Ammon's horn (tissue), 1 donor: ENCODE data around the gene RERE.
A peak's percentile ranks its signal among the peaks of the same experiment; 100 is the strongest.

Experiments
- DNase-seq: peaks from one replicate; pipeline ENCODE4 v3.0.0-alpha.2; 2016; ENCODE audit warnings: low spot score

The RERE gene

GRCh38 chr1:8664887-8665286 is 152.6 kb downstream of the RERE start:
- DNase-seq = no peak

DNA sequence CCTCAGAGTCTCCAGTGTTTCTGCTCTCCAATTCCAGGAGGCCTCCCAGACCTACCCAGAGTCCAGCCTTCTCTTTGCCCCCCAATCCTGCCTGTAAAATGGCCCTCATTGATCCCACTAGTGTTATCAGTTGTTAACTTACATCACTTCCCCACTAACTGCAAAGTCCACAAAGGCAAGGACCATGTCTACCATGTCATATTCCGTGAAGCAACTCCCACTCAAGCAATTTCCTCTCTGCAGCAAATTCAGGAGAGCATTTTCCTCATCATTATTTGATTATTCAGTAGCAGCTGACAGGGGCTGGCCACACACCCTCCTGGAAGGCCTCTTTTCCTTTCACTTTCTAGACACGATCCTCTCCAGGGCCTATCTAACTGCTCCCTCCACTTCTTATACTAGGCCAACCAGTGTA is 153.5 kb downstream of the RERE start:
- no peak for DNase-seq

DNA sequence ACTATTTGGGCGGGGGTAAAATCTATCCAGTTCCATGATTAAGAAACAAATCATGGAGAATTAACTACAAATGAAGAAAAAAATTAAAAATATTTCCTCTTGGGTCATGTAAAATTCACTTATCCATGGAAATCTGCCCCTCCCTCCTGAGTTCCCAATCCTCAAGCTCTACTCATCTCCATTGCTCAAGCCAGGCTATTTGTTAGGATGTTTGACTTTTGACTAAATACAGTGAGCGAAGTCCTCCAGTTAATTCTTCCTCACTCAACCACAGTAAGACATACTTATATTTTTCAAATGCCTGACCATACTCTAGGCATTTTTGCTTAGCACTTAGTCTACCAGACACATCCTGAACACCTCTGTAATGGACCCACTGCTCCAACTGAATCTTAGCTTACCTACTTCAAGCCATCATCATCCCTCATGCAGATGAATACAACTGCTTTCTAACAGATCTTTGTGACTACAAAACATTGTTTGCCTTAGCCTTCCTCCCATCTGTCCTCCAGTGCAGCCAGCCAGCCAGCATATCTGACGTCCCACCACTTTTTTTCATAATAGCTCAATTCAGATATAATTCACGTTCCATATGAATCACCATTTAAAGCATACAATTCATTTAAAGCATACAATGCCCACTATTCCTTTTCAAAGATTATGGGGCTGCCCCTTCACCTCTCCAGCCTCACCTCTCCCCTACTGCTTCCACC is 154.2 kb downstream of the RERE start:
- no peak for DNase-seq

DNA sequence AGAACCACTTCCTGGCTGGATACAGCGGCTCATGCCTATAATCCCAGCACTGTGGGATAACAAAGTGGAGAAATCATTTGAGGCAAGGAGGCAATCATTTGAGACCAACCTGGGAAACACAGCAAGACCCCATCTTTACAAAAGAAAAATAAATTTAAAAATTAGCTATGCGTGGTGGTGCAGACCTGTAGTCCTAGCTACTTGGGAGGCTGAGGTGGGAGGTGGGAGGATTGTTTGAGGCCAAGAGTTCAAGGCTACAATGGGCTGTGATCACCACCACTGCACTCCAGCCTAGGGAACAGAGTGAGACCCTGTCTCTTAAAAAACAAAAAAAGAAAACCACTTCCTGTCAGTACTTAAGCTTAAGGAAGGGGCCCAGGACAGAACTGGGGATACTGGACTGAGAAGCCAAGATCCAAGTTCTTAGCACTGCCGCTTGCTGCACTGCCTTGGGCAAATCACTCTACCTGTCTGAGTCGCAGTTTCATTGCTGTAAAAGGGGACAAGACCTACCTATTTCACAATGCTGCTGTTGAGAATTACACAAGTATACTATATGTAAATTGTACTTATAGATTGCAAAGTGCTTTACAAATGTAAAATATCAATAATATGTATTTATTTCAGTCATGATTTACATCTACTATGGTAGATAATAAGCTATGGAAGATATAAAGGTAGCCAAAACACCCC is 154.9 kb downstream of the RERE start:
- no peak for DNase-seq

DNA sequence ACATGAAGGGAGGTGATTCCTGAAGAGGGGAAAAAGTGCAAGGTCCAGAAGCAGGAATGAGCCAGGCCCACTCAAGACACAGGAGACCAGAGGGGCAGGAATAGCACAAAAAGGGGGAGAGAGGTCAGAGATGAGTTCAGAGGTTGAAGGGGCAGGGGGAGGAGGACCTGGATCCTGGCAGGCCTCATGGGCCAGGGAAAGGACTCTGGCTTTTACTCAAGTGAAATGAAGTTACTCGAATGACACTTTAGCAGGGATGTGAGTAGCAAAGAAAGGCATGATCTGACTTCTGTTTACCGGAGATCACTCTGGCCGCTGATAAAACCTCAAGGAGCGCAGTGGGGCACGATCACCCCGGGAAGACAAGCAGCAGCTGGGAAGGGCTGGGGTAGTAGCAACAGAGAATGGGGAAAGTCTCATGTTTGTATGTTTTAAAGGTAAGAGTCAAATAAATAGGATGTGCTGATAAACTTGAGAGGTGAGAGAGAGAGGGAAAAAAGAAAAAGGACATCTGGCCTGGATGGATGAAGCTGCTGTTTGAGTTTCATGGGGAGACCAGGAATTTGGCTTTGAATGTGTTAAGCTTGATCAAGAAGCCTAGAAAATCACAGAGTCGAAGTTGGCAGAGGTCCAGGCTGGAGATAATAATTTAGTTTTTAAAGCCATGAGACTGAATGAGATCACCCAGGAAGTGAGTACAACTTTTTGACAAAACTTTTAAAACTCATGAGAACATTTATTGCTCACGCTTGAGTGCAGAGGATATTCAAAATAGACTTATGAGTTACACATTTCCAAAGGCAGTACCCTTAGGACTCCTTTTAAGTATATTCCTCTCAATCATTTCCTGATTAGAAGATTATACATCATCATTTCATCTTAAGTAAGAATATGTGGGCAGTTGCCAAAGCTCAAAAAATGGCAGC is 156.0 kb downstream of the RERE start:
- DNase-seq = no peak

- peak; percentile 84 for DNase-seq
These were observed 157.0 kb downstream of the RERE start for GRCh38 chr1:8660411-8660828.

- DNase-seq = no peak
These were observed 157.8 kb downstream of the RERE start for GRCh38 chr1:8659593-8659992.

DNA sequence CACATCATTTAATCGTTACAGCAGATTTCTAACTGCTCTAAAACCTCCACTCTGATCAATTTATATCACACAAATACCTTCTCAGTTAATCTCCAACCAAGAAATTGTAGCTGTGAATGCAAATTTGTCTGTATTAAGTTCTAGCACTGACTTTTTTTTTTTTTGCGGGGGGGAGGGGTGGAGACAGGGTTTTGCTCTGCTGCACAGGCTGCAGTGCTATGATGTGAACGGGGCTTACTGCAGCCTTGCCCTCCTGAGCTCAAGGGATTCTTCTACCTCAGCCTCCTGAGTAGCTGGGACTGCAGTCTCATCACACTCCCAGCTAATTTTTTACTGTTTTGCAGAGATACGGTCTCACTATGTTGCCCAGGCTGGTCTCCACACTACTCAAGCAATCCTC is 163.6 kb downstream of the RERE start:
- DNase-seq = no peak

- no peak for DNase-seq
These were observed 164.9 kb downstream of the RERE start for GRCh38 chr1:8652467-8653046.

- no peak for DNase-seq
These were observed 165.5 kb downstream of the RERE start for GRCh38 chr1:8651962-8652361.

- no peak for DNase-seq
These were observed 166.1 kb downstream of the RERE start for GRCh38 chr1:8651236-8651890.

- DNase-seq = no peak
These were observed 167.6 kb downstream of the RERE start for GRCh38 chr1:8649875-8650274.

- DNase-seq = no peak
These were observed 168.4 kb downstream of the RERE start for GRCh38 chr1:8649027-8649426.

- no peak for DNase-seq
These were observed 170.4 kb downstream of the RERE start for GRCh38 chr1:8646996-8647395.

DNA sequence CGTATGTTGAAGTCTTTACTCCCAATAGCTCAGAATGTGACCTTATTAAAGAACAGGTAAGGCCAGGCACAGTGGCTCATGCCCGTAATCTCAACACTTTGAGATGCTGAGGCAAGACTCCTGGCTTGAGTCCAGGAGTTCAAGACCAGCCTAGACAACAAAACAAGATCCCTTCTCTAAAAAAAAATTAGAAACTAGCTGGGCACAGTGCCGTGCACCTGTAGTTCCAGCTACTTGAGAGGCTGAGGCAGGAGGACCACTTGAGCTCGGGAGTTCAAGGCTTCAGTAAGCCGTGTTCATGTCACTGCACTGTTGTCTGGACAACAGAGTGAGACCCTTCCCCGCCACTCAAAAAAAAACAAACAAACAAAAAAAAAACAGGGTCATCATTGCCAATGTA is 171.3 kb downstream of the RERE start:
- DNase-seq = no peak

GRCh38 chr1:8643542-8644536 is 173.6 kb downstream of the RERE start:
- DNase-seq = no peak

GRCh38 chr1:8642114-8642513 is 175.3 kb downstream of the RERE start:
- no peak for DNase-seq

GRCh38 chr1:8641377-8641997 is 176.0 kb downstream of the RERE start:
- no peak for DNase-seq

DNA sequence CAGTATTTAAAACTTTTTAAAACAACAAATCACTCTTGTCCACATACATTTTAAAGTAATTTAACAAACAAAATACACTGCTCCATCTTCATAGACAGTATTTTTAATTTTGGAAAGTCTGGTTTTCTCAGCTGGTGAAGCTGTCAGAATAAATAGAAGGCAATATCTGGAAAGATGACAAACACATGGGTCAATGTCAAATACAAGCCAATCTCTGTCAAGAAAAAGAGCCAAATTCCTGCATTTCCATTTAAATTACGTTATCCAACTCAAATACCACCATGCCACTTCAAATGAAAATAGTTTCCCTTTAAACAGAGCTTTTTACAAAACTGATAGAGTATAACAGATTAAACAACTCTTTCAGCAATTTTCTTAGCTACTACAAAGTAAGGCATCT is 176.5 kb downstream of the RERE start:
- no peak for DNase-seq

- no peak for DNase-seq
These were observed 178.3 kb downstream of the RERE start for GRCh38 chr1:8639148-8639547.
